Lower leg skin (tissue), 3 donors: ENCODE data around the gene DNAI2.
"Not testable (repeated sequence)": the region's sequence is repeated elsewhere in the genome, so short reads cannot be mapped to it uniquely, and the experiment has no call there.

Experiments used
- CTCF ChIP-seq, 3 donors: fragments of 450-650 bp; IDR thresholded peaks; one replicate each; pipeline ENCODE4 v1.5.1; 2016; ENCODE audit warnings: antibody characterized with exemption in 3 of 3, mild to moderate bottlenecking in 3 of 3, moderate library complexity in 2 of 3
- POLR2A ChIP-seq, 2 donors: fragments of 450-650 bp; IDR thresholded peaks; one replicate each; pipeline ENCODE4 v1.6.1; 2016 to 2017; ENCODE audit warnings: antibody characterized with exemption in 2 of 2, mild to moderate bottlenecking in 1 of 2, moderate library complexity in 1 of 2

GRCh38 chr17:74267054-74267453 lies 7.0 kb upstream of the DNAI2 start:
- not testable (repeated sequence) for TF ChIP-seq POLR2A, CTCF (IDR thresholded peaks at IDR 0.05)
